AG04449 (cell line): ENCODE measurements around the gene OVCA2.

ENCODE experiments used
- CTCF ChIA-PET: fragments of 350-600 bp; formaldehyde crosslinking; extraction: SDS; loops from one replicate; lab custom pipeline; 2021; ENCODE audit warnings: antibody characterized with exemption; lab: Yijun Ruan, JAX
- POLR2A ChIA-PET: fragments of 400-600, 350-600 bp; formaldehyde crosslinking; extraction: SDS; loops from one replicate; lab custom pipeline; 2020; ENCODE audit warnings: antibody characterized with exemption, inconsistent platforms; lab: Yijun Ruan, JAX
- DNase-seq: peaks from one replicate; pipeline ENCODE4 v3.0.0-alpha.2; 2010; ENCODE audit warnings: low read depth, low spot score
- H3K4me3 ChIP-seq: 2 replicates; pipeline ENCODE4 v1.5.1; 2011; ENCODE audit warnings: low read depth, mild to moderate bottlenecking, control low read depth, low read length
- CTCF ChIP-seq: IDR thresholded peaks from one replicate; pipeline ENCODE4 v1.5.1; 2011; ENCODE audit warnings: mild to moderate bottlenecking, moderate library complexity, low read length, control low read depth, inconsistent platforms; ENCODE audit not compliant: insufficient read depth; ENCODE audit errors: missing control alignments

Gene OVCA2

GRCh38 chr17:2018716-2019510 lies 22.9 kb upstream of the OVCA2 start:
- ChIA-PET CTCF (interaction anchor here (2.5 kb wide), 1 partner anchor 110 kb away, joined by 10 read pairs; no protein-coding TSS in a partner anchor), POLR2A (interaction anchor here (0.6 kb wide), 1 partner anchor 37 kb away, joined by 3 read pairs; no protein-coding TSS in a partner anchor)
- no peak overlapping the region for H3K4me3 ChIP-seq
- no peak for DNase-seq
- no peak for TF ChIP-seq CTCF

GRCh38 chr17:2019723-2020122 lies 22.1 kb upstream of the OVCA2 start:
- POLR2A ChIA-PET, result no interaction called here
- CTCF ChIA-PET, result interaction anchor here (1.0 to 2.5 kb wide), 3 partner anchors 9 to 140 kb away, joined by 3 to 10 read pairs (median 3); no protein-coding TSS in a partner anchor
- DNase-seq, result no peak
- no peak for TF ChIP-seq CTCF
- H3K4me3 ChIP-seq, result no peak overlapping the region

GRCh38 chr17:2020721-2021120 lies 21.1 kb upstream of the OVCA2 start:
- POLR2A ChIA-PET, result no interaction called here
- DNase-seq, result no peak
- CTCF ChIA-PET, result interaction anchor here (1.0 to 2.5 kb wide), 3 partner anchors 8 to 141 kb away, joined by 3 to 10 read pairs (median 3); no protein-coding TSS in a partner anchor
- TF ChIP-seq CTCF, result no peak
- H3K4me3 ChIP-seq, result no peak overlapping the region

- no peak for TF ChIP-seq CTCF
- POLR2A ChIA-PET, result no interaction called here
- CTCF ChIA-PET, result interaction anchor here (2.0 to 15.3 kb wide), 2 partner anchors 112 to 117 kb away, joined by 7 to 223 read pairs; no protein-coding TSS in a partner anchor
- no peak overlapping the region for H3K4me3 ChIP-seq
- no peak for DNase-seq
Observed at GRCh38 chr17:2022647-2023240, 19.1 kb upstream of the OVCA2 start.

GRCh38 chr17:2023256-2023655 lies 18.6 kb upstream of the OVCA2 start:
- DNase-seq, result no peak
- CTCF ChIA-PET, result interaction anchor here (2.0 to 15.3 kb wide), 2 partner anchors 113 to 117 kb away, joined by 7 to 223 read pairs; no protein-coding TSS in a partner anchor
- TF ChIP-seq CTCF, result no peak
- H3K4me3 ChIP-seq, result no peak overlapping the region
- POLR2A ChIA-PET, result no interaction called here
